IMR-90 (cell line): ENCODE measurements around the gene RLN3. TPM values are rescaled to one million over a fixed set of nuclear protein-coding genes. Genes with fewer than 3 reads are reported as not detected.

Source experiments
- ATAC-seq: fragments of 200-7000 bp; cut with Tn5 transposase; 2 replicates; pipeline ENCODE4 v1.9.1; 2020; ENCODE audit warnings: low read depth, mild to moderate bottlenecking, moderate library complexity
- BruUV-seq: library from RNA; stranded (reverse); fragments of 400-500 nt; replicated peaks from 2 replicates; lab custom pipeline; 2021; lab: Mats Ljungman, UMichigan
- CTCF ChIA-PET: fragments of 300-600 bp; formaldehyde crosslinking; extraction: SDS; loops from one replicate; lab custom pipeline; 2021; ENCODE audit warnings: antibody characterized with exemption; lab: Yijun Ruan, JAX
- POLR2A ChIA-PET: fragments of 300-600 bp; sonication (Branson Sonifier 250); formaldehyde crosslinking; loops from one replicate; lab custom pipeline; 2022; ENCODE audit warnings: antibody characterized with exemption; ENCODE audit not compliant: unreplicated experiment; lab: Charles Lee
- DNase-seq: peaks from one replicate; pipeline ENCODE4 v3.0.0; 2013
- H2AFZ ChIP-seq: replicated peaks from 2 replicates; pipeline ENCODE3; 2013; ENCODE audit warnings: low read length, mild to moderate bottlenecking; ENCODE audit not compliant: poor library complexity
- H2AK5ac ChIP-seq: 2 replicates; pipeline ENCODE4 v1.6.1; 2013; ENCODE audit warnings: low read depth, low read length, inconsistent platforms
- H2AK9ac ChIP-seq: replicated peaks from 2 replicates; pipeline ENCODE3; 2013; ENCODE audit warnings: mild to moderate bottlenecking, low read depth, low read length, moderate library complexity; ENCODE audit not compliant: poor library complexity
- H2BK120ac ChIP-seq: 2 replicates; pipeline ENCODE4 v1.6.1; 2013; ENCODE audit warnings: low read depth, low read length, inconsistent platforms
- H2BK15ac ChIP-seq: 3 replicates; pipeline ENCODE4 v1.6.1; 2013; ENCODE audit warnings: low read depth, low read length, inconsistent platforms
- H2BK20ac ChIP-seq: 2 replicates; pipeline ENCODE4 v1.6.1; 2013; ENCODE audit warnings: low read depth, mild to moderate bottlenecking, inconsistent platforms, low read length, moderate library complexity
- H2BK5ac ChIP-seq: 2 replicates; pipeline ENCODE4 v1.6.1; 2013; ENCODE audit warnings: mild to moderate bottlenecking, low read depth, low read length, inconsistent platforms; ENCODE audit not compliant: poor library complexity, severe bottlenecking
- H3K14ac ChIP-seq: replicated peaks from 2 replicates; pipeline ENCODE4 v1.6.1; 2013; ENCODE audit warnings: low read depth, low read length, inconsistent platforms
- H3K18ac ChIP-seq: 2 replicates; pipeline ENCODE4 v1.6.1; 2013; ENCODE audit warnings: low read depth, low read length, control low read depth
- H3K23ac ChIP-seq: 2 replicates; pipeline ENCODE4 v1.6.1; 2013; ENCODE audit warnings: low read depth, low read length, inconsistent platforms
- H3K27ac ChIP-seq: 2 replicates; pipeline ENCODE4 v1.5.1; 2013; ENCODE audit warnings: mild to moderate bottlenecking, control low read depth, low read length; ENCODE audit not compliant: insufficient read depth
- H3K27me3 ChIP-seq: 2 replicates; pipeline ENCODE4 v1.6.1; 2013; ENCODE audit warnings: low read length; ENCODE audit not compliant: control insufficient read depth, insufficient read depth
- H3K36me3 ChIP-seq: 2 replicates; pipeline ENCODE4 v1.6.1; 2013; ENCODE audit warnings: low read length, mixed read lengths; ENCODE audit not compliant: control insufficient read depth, insufficient read depth
- H3K4ac ChIP-seq: 2 replicates; pipeline ENCODE4 v1.6.1; 2013; ENCODE audit warnings: low read depth, low read length, inconsistent platforms
- H3K4me1 ChIP-seq: 2 replicates; pipeline ENCODE4 v1.6.1; 2013; ENCODE audit warnings: low read length, mixed read lengths; ENCODE audit not compliant: control insufficient read depth, insufficient read depth
- H3K4me2 ChIP-seq: 2 replicates; pipeline ENCODE4 v1.6.1; 2013; ENCODE audit warnings: low read depth, mild to moderate bottlenecking, control low read depth, low read length, moderate library complexity
- H3K4me3 ChIP-seq: 2 replicates; pipeline ENCODE4 v1.5.1; 2013; ENCODE audit warnings: low read depth, mild to moderate bottlenecking, control low read depth, low read length, moderate library complexity; ENCODE audit not compliant: insufficient read depth
- H3K56ac ChIP-seq: 2 replicates; pipeline ENCODE4 v1.6.1; 2013; ENCODE audit warnings: low read length, inconsistent platforms; ENCODE audit not compliant: insufficient read depth; ENCODE audit errors: extremely low read depth
- H3K79me1 ChIP-seq, 2 experiments: 2 replicates each; pipeline ENCODE4 v1.6.1; 2013; ENCODE audit warnings: low read length in 2 of 2, inconsistent platforms in 1 of 2, low read depth in 1 of 2
- H3K9ac ChIP-seq: 2 replicates; pipeline ENCODE4 v1.6.1; 2013; ENCODE audit warnings: low read depth, low read length, control low read depth
- H3K9me1 ChIP-seq: 2 replicates; pipeline ENCODE4 v1.6.1; 2013; ENCODE audit warnings: low read length, inconsistent platforms; ENCODE audit not compliant: insufficient read depth
- H3K9me3 ChIP-seq: 2 replicates; pipeline ENCODE4 v1.6.1; 2013; ENCODE audit warnings: low read length; ENCODE audit not compliant: control insufficient read depth, insufficient read depth
- H4K20me1 ChIP-seq: 2 replicates; pipeline ENCODE4 v1.6.1; 2013; ENCODE audit warnings: low read length, inconsistent platforms; ENCODE audit not compliant: insufficient read depth
- H4K5ac ChIP-seq: 2 replicates; pipeline ENCODE4 v1.6.1; 2013; ENCODE audit warnings: mild to moderate bottlenecking, low read depth, low read length, control low read depth
- H4K8ac ChIP-seq, 2 experiments: 2 replicates each; pipeline ENCODE4 v1.6.1; 2013; ENCODE audit warnings: low read depth in 2 of 2, low read length in 2 of 2, control low read depth in 1 of 2, inconsistent platforms in 1 of 2
- H4K91ac ChIP-seq: 2 replicates; pipeline ENCODE4 v1.6.1; 2013; ENCODE audit warnings: low read depth, low read length, inconsistent platforms; ENCODE audit not compliant: insufficient read depth
- BHLHE40 ChIP-seq: fragments of 150-350 bp; IDR thresholded peaks from 2 replicates; pipeline ENCODE4 v1.6.1; 2016; ENCODE audit warnings: mild to moderate bottlenecking, low read depth, low read length
- MAZ ChIP-seq: IDR thresholded peaks from 2 replicates; pipeline ENCODE4 v1.6.1; 2012; ENCODE audit warnings: low read depth, mild to moderate bottlenecking, low read length, improper control_type of control experiment, moderate library complexity, borderline replicate concordance
- RCOR1 ChIP-seq: IDR thresholded peaks from 2 replicates; pipeline ENCODE4 v1.6.1; 2012; ENCODE audit warnings: mild to moderate bottlenecking, low read length, improper control_type of control experiment; ENCODE audit not compliant: insufficient replicate concordance
- WGBS, 2 experiments: methylation state at CpG; one replicate each; pipeline versions ENCODE4 v1.1.5 to v1.1.7; 2013; ENCODE audit warnings: missing lambda C conversion rate in 2 of 2; ENCODE audit not compliant: insufficient read length in 1 of 2; ENCODE audit errors: extremely low coverage in 2 of 2; 5-methylcytosine and 5-hydroxymethylcytosine counted together
- dilution Hi-C: fragments of 300-500 bp; cut with HindIII; formaldehyde crosslinking; loops from one replicate; pipeline ENCODE4 v1.14.3; 2018; ENCODE audit warnings: low sequenced_read_pairs; ENCODE audit not compliant: unreplicated experiment
- in situ Hi-C: fragments of 300-500 bp; cut with MboI; formaldehyde crosslinking; loops from 3 replicates; pipeline ENCODE4 v1.14.3; 2019; ENCODE audit warnings: low sequenced_read_pairs, inconsistent platforms, mixed read lengths
- intact Hi-C: fragments of 100-400 bp; cut with micrococcal nuclease; formaldehyde crosslinking; loops from 2 replicates; pipeline ENCODE4 v1.10.0; 2022
- polyA plus RNA-seq, 3 experiments: library from polyadenylated mRNA; depleted of rRNA; stranded (reverse); fragments of >200 nt; gene quantifications; 2 replicates each; pipeline ENCODE4 v1.2.3, GENCODE V29; 2012; ENCODE audit warnings: low replicate concordance in 1 of 3
- total RNA-seq: library from RNA; depleted of rRNA; stranded (reverse); fragments of >200 nt; gene quantifications from 2 replicates; pipeline ENCODE4 v1.2.3, GENCODE V29; 2012

Gene RLN3
- total and polyA plus RNA-seq, 2 of the 4 experiments (the other 2 are of a cell fraction): not detected

GRCh38 chr19:14054721-14055120 lies 26.8 kb downstream of the RLN3 start:
- 54% methylated on average over 2 of the region's 11 CpGs; no CpG with 5 or more reads in 1 of the 2 experiments for WGBS, 2 experiments
- Histone ChIP-seq H4K91ac (no peak overlapping the region), H2BK5ac (no peak overlapping the region), H3K23ac (no peak overlapping the region), H2BK15ac (no peak overlapping the region), H3K4me3 (no peak overlapping the region), H3K27ac (no peak overlapping the region), H3K27me3 (peaks cover 32% of the 10 kb centered on the region), H2AK5ac (no peak overlapping the region), H3K79me1 (no peaks in the 10 kb centered on the region), H3K4me1 (peaks cover 1% of the 10 kb centered on the region; the same call in 1 of the 2 replicates), H3K4ac (no peak overlapping the region), H2BK120ac (no peak overlapping the region), H3K14ac (no peak overlapping the region), H3K18ac (no peak overlapping the region), H3K9ac (no peak overlapping the region), H3K36me3 (no peaks in the 10 kb centered on the region), H4K5ac (no peak overlapping the region), H2AFZ (no peak overlapping the region), H3K9me1 (no peaks in the 10 kb centered on the region), H2BK20ac (no peak overlapping the region), H2AK9ac (no peak overlapping the region), H3K56ac (no peak overlapping the region), H4K8ac (no peak overlapping the region), H3K9me3 (peaks cover 2% of the 10 kb centered on the region; the same call in 1 of the 2 replicates), H3K4me2 (no peak overlapping the region), H4K20me1 (no peaks in the 10 kb centered on the region)
- no TSS peak for BruUV-seq
- dilution Hi-C loops (no loop called here), in situ Hi-C loops (no loop called here), intact Hi-C loops (no loop called here)
- ChIA-PET POLR2A (no interaction called here), CTCF (interaction anchor here (0.5 kb wide), 1 partner anchor 255 kb away, joined by 3 read pairs; no protein-coding TSS in a partner anchor)
- TF ChIP-seq BHLHE40 (no peak), MAZ (no peak), RCOR1 (no peak)
- no peak for DNase-seq
- no peak for ATAC-seq
